K562 (cell line): ENCODE data around the gene ABCA3. TPM values are rescaled to one million over a fixed set of nuclear protein-coding genes. Genes with fewer than 3 reads are reported as not detected.

Experiments
- ATAC-seq: fragments of 200-7000 bp; cut with Tn5 transposase; 3 replicates; pipeline ENCODE4 v1.9.1; 2020; ENCODE audit warnings: moderate library complexity
- BruUV-seq: library from RNA; stranded (reverse); fragments of 400-500 nt; replicated peaks from 2 replicates; lab custom pipeline; 2021; lab: Mats Ljungman, UMichigan
- CTCF ChIA-PET: fragments of 300-600 bp; formaldehyde crosslinking; extraction: SDS; loops from one replicate; lab custom pipeline; 2021; ENCODE audit warnings: low intra/inter-chr PET ratio; lab: Yijun Ruan, JAX
- POLR2A ChIA-PET: fragments of 300-600, 350-650 bp; sonication (Branson Sonifier 250); formaldehyde crosslinking; extraction: SDS; loops from one replicate; lab custom pipeline; 2021; ENCODE audit warnings: antibody characterized with exemption, inconsistent platforms; lab: Yijun Ruan, JAX
- DNase-seq, 4 experiments: peaks; one replicate each; pipeline versions ENCODE4 v3.0.0 to v3.0.0-alpha.2; 2011 to 2018; ENCODE audit warnings: low spot score in 3 of 4, mixed read lengths in 3 of 4; ENCODE audit errors: extremely low read depth in 1 of 4
- FAIRE-seq: peaks from 2 replicates; lab custom pipeline; 2011; peaks lifted over from hg19 to GRCh38; lab: Jason Lieb, UNC
- H2AFZ ChIP-seq: 2 replicates; pipeline ENCODE4 v1.6.0; 2011; ENCODE audit warnings: low read depth, low read length, control low read depth, inconsistent platforms
- H3K27ac ChIP-seq: fragments of 200-600 bp; 3 replicates; pipeline ENCODE4 v1.8.0; 2011; ENCODE audit warnings: low read depth, mild to moderate bottlenecking, control low read depth, inconsistent platforms, low read length, moderate library complexity, mixed read lengths; ENCODE audit errors: extremely low read depth
- H3K27me3 ChIP-seq, 2 experiments: fragments of 300-600 bp in 1 of 2; 2 replicates in 1 of 2; 3 replicates in 1 of 2; pipeline versions ENCODE4 v1.6.0 to v1.8.0; 2011; ENCODE audit warnings: inconsistent platforms in 2 of 2, low read length in 2 of 2, mild to moderate bottlenecking in 1 of 2, mixed read lengths in 1 of 2, moderate library complexity in 1 of 2; ENCODE audit not compliant: control insufficient read depth in 2 of 2, insufficient read depth in 2 of 2
- H3K36me3 ChIP-seq: fragments of 300-600 bp; 3 replicates; pipeline ENCODE4 v1.8.0; 2011; ENCODE audit warnings: mild to moderate bottlenecking, low read length, inconsistent platforms; ENCODE audit not compliant: control insufficient read depth, insufficient read depth
- H3K4me1 ChIP-seq, 2 experiments: fragments of 200-600 bp in 1 of 2; replicated peaks in 1 of 2; 2 replicates in 1 of 2; 3 replicates in 1 of 2; pipeline versions ENCODE4 v1.5.1 to v1.8.0; 2011; ENCODE audit warnings: inconsistent platforms in 2 of 2, low read length in 2 of 2, mild to moderate bottlenecking in 1 of 2, mixed read lengths in 1 of 2, moderate library complexity in 1 of 2; ENCODE audit not compliant: control insufficient read depth in 2 of 2, insufficient read depth in 2 of 2
- H3K4me2 ChIP-seq: 2 replicates; pipeline ENCODE4 v1.6.1; 2011; ENCODE audit warnings: low read length, control low read depth, inconsistent platforms, mixed read lengths; ENCODE audit not compliant: insufficient read depth
- H3K4me3 ChIP-seq: fragments of 200-600 bp; sonication (generic), shearing (Covaris generic); 2 replicates; pipeline ENCODE4 v1.5.1; 2016; ENCODE audit warnings: control low read depth, inconsistent platforms
- H3K79me2 ChIP-seq: fragments of 200-600 bp; 3 replicates; pipeline ENCODE4 v1.8.0; 2011; ENCODE audit warnings: low read length, inconsistent platforms; ENCODE audit not compliant: control insufficient read depth, insufficient read depth
- H3K9ac ChIP-seq, 2 experiments: 2 replicates each; pipeline versions ENCODE4 v1.6.0 to v1.6.1; 2011; ENCODE audit warnings: low read depth in 2 of 2, low read length in 2 of 2, control low read depth in 1 of 2, inconsistent platforms in 1 of 2, mild to moderate bottlenecking in 1 of 2, mixed read lengths in 1 of 2; ENCODE audit not compliant: insufficient read depth in 1 of 2
- H3K9me1 ChIP-seq: one replicate; pipeline ENCODE4 v1.6.0; 2011; ENCODE audit warnings: inconsistent platforms, mild to moderate bottlenecking, low read length, moderate library complexity; ENCODE audit not compliant: control insufficient read depth, insufficient read depth
- H3K9me3 ChIP-seq: replicated peaks from 2 replicates; pipeline ENCODE4 v1.5.1; 2011; ENCODE audit warnings: low read depth, low read length, inconsistent platforms; ENCODE audit not compliant: control insufficient read depth, insufficient read depth
- H4K20me1 ChIP-seq: replicated peaks from 2 replicates; pipeline ENCODE4 v1.6.1; 2011; ENCODE audit warnings: low read length, inconsistent platforms, mixed read lengths; ENCODE audit not compliant: control insufficient read depth, insufficient read depth
- ASH1L ChIP-seq: fragments of 450-650 bp; IDR thresholded peaks from 2 replicates; pipeline ENCODE4 v1.6.1; 2018; ENCODE audit warnings: borderline replicate concordance, mild to moderate bottlenecking, low read depth; ENCODE audit not compliant: partially characterized antibody
- CAMTA2 ChIP-seq: fragments of 250-450 bp; sonication (Bioruptor Pico); conservative IDR thresholded peaks from 2 replicates; pipeline ENCODE4 v1.5.1; 2022
- CHCHD3 ChIP-seq: fragments of 250-450 bp; sonication (Bioruptor Pico); IDR thresholded peaks from 2 replicates; pipeline ENCODE4 v2.1.2; 2022; ENCODE audit warnings: mild to moderate bottlenecking
- ERF ChIP-seq: fragments of 450-650 bp; formaldehyde crosslinking; IDR thresholded peaks from 2 replicates; pipeline ENCODE4 v1.4.0; 2020; ENCODE audit warnings: mild to moderate bottlenecking, mixed read lengths
- HDAC3 ChIP-seq: fragments of 450-650 bp; IDR thresholded peaks from 2 replicates; pipeline ENCODE4 v1.6.1; 2018; ENCODE audit warnings: borderline replicate concordance, mild to moderate bottlenecking, moderate library complexity; ENCODE audit not compliant: partially characterized antibody
- HNRNPK ChIP-seq: fragments of 200-400 bp; formaldehyde crosslinking; IDR thresholded peaks from one replicate; pipeline ENCODE4 v1.6.1; 2018; ENCODE audit warnings: mild to moderate bottlenecking, low read depth, low read length; ENCODE audit not compliant: poor library complexity, severe bottlenecking
- NFE2L1 ChIP-seq: fragments of 450-650 bp; IDR thresholded peaks from 2 replicates; pipeline ENCODE4 v1.6.1; 2016; ENCODE audit warnings: missing genetic modification characterization, low read depth, mild to moderate bottlenecking, missing compliant biosample characterization, moderate library complexity, borderline replicate concordance
- POLR2B ChIP-seq: fragments of 450-650 bp; IDR thresholded peaks from 2 replicates; pipeline ENCODE4 v1.6.1; 2018; ENCODE audit warnings: low read depth; ENCODE audit not compliant: partially characterized antibody
- PTRF ChIP-seq: fragments of 450-650 bp; IDR thresholded peaks from 2 replicates; pipeline ENCODE4 v1.6.1; 2016; ENCODE audit warnings: mild to moderate bottlenecking, missing genetic modification characterization, missing compliant biosample characterization
- RBM25 ChIP-seq: fragments of 200-400 bp; formaldehyde crosslinking; IDR thresholded peaks from 2 replicates; pipeline ENCODE4 v1.6.1; 2018; ENCODE audit warnings: low read length, low read depth, moderate library complexity; ENCODE audit not compliant: severe bottlenecking
- SAFB2 ChIP-seq: fragments of 200-400 bp; formaldehyde crosslinking; IDR thresholded peaks from 2 replicates; pipeline ENCODE4 v1.6.1; 2018; ENCODE audit warnings: borderline replicate concordance, low read length, low read depth, moderate library complexity; ENCODE audit not compliant: severe bottlenecking
- ZNF143 ChIP-seq: sonication (generic); formaldehyde crosslinking; IDR thresholded peaks from 2 replicates; pipeline ENCODE4 v1.9.0; 2022; ENCODE audit warnings: mild to moderate bottlenecking, missing genetic modification reagents
- ZNF830 ChIP-seq: fragments of 250-450 bp; sonication (Bioruptor Pico); IDR thresholded peaks from 2 replicates; pipeline ENCODE4 v1.5.0; 2021; ENCODE audit warnings: mild to moderate bottlenecking
- WGBS: fragments of 100-300 bp; shearing (Covaris generic); methylation state at CpG from one replicate; pipeline ENCODE4 v1.1.6; 2016; ENCODE audit warnings: low coverage, mixed read lengths; ENCODE audit not compliant: insufficient coverage; ENCODE audit errors: missing lambda C conversion rate; 5-methylcytosine and 5-hydroxymethylcytosine counted together
- in situ Hi-C: fragments of 300-500 bp; cut with MboI; formaldehyde crosslinking; loops from 4 replicates; pipeline ENCODE4 v1.15.0; 2018; ENCODE audit warnings: inconsistent platforms, mixed read lengths
- intact Hi-C: fragments of 100-400 bp; cut with micrococcal nuclease; formaldehyde crosslinking; loops from 2 replicates; pipeline ENCODE4 v1.14.2; 2022
- polyA plus RNA-seq, 8 experiments: library from polyadenylated mRNA; depleted of rRNA in 4 of 8; stranded (reverse) in 5 of 8; unstranded in 3 of 8; fragments of >200 nt; fragmentation: Nextera tagmentation in 2 of 8; fragmentation: Illumina TruSeq in 1 of 8; extraction: Ambion mirVana in 2 of 8; extraction: Trizol in 1 of 8; gene quantifications; 2 replicates each; pipeline versions ENCODE4 v1.2.1 to v1.2.3, GENCODE V29; 2011 to 2014; ENCODE audit warnings: inconsistent platforms in 1 of 8, missing spikeins in 1 of 8
- total RNA-seq, 7 experiments: library from RNA; depleted of rRNA in 6 of 7; stranded (reverse); fragments of >200 nt in 6 of 7; fragmentation: Illumina TruSeq in 2 of 7; extraction: Trizol in 2 of 7; gene quantifications; 2 replicates each; pipeline versions ENCODE4 v1.2.1 to v1.2.3, GENCODE V29; 2011 to 2021; ENCODE audit warnings: low replicate concordance in 1 of 7
- TF ChIP-seq, protein P1 (sequence below): sonication (generic); formaldehyde crosslinking; IDR thresholded peaks from 2 replicates; pipeline ENCODE4 v1.8.1; 2023; ENCODE audit warnings: mild to moderate bottlenecking, missing genetic modification reagents

Gene ABCA3
- total and polyA plus RNA-seq, 9 of the 15 experiments (the other 6 are each of a cell fraction or from before 2014, with no cell fraction given), result 0.66 to 23.7 (median 6.9) TPM

GRCh38 chr16:2317231-2318020 lies 23.1 kb downstream of the ABCA3 start:
- no peak for TF ChIP-seq POLR2B
- TF ChIP-seq RBM25, result no peak
- TF ChIP-seq NFE2L1 (tag), result no peak
- TF ChIP-seq PTRF (tag), result no peak
- no peak for TF ChIP-seq ERF (CRISPR knock-in tag)
- no peak for TF ChIP-seq ZNF830 (CRISPR knock-in tag)
- no peak for TF ChIP-seq ZNF143 (CRISPR knock-in tag)
- no peak for TF ChIP-seq HNRNPK
- no peak for TF ChIP-seq CHCHD3 (CRISPR knock-in tag)
- no peak for TF ChIP-seq SAFB2
- TF ChIP-seq CAMTA2 (CRISPR knock-in tag), result no peak
- no peak for TF ChIP-seq HDAC3
- TF ChIP-seq, protein P1, sequence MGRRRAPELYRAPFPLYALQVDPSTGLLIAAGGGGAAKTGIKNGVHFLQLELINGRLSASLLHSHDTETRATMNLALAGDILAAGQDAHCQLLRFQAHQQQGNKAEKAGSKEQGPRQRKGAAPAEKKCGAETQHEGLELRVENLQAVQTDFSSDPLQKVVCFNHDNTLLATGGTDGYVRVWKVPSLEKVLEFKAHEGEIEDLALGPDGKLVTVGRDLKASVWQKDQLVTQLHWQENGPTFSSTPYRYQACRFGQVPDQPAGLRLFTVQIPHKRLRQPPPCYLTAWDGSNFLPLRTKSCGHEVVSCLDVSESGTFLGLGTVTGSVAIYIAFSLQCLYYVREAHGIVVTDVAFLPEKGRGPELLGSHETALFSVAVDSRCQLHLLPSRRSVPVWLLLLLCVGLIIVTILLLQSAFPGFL (CRISPR knock-in tag), result no peak
- no peak for TF ChIP-seq ASH1L
- TF ChIP-seq, all 486 proteins: peak for 0
- Histone ChIP-seq H2AFZ (no peak overlapping the region), H3K9ac (no peak overlapping the region), H3K4me1 (peaks cover 0 to 3% of the 10 kb centered on the region in 2 experiments; a peak in 2 of 5 replicates), H3K27me3 (no peaks in the 10 kb centered on the region), H3K4me3 (no peak overlapping the region), H3K9me3 (no peaks in the 10 kb centered on the region), H3K4me2 (no peak overlapping the region), H3K9me1 (no peaks in the 10 kb centered on the region), H3K36me3 (peaks cover 39% of the 10 kb centered on the region; the same call in 2 of the 3 replicates), H4K20me1 (no peaks in the 10 kb centered on the region; the same call in 1 of the 2 replicates), H3K79me2 (no peaks in the 10 kb centered on the region), H3K27ac (no peak overlapping the region)
- intact Hi-C loops (no loop called here), in situ Hi-C loops (no loop called here)
- CTCF ChIA-PET, result no interaction called here
- POLR2A ChIA-PET, result interaction anchor here (0.5 kb wide), 1 partner anchor 19 kb away, joined by 3 read pairs; no protein-coding TSS in a partner anchor
- 83% methylated on average over 20 of the region's 26 CpGs for whole genome bisulfite sequencing
- no TSS peak for BruUV-seq
- ATAC-seq, result no peak
- DNase-seq, result no peak
- FAIRE-seq, result no peak
